NCI-H748 (cell line): ENCODE results near the gene ARMC7.

ENCODE experiments used
- DNase-seq: peaks from one replicate; lab custom pipeline; 2025; ENCODE audit not compliant: unreplicated experiment; lab: John Stamatoyannopoulos, UW

Gene ARMC7

DNA sequence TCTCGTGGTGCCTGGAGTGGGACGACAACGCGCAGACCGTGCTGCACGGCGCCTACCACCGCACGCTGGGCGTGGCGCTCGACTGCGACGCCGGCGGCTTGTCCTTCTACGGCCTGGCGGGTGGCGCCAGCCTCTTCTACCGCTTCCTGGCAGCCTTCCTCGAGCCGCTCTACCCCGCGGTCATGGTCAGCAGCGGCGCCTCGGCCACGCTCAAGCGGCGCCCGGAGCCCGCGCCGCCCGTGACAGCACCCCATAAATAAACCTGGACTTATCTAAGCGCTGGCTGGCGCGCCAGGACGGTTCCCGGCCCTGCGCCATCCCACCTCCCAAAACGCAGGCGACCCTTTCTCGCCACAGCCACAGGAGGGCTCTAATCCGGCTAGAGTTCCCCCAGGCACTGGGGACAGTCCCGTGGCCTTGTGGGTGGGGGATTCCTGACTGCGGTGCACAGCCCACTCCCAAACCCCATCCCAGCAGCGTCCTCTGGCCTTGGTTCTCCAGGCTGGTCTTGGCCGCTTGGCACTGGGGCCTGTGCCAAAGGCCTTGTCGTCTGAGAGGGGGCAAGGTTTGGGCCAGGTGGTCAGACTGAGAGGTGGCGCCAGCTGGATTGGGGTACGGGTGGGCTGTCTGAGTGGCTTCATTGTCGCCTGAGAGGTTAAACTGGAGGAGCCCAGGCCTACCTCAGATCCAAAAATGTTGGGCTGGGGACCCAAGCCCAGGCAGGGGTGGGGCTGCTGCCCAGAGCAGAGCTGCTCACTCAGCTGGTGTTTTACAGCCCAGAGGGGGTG is 32.1 kb upstream of the ARMC7 start:
- no peak for DNase-seq

DNA sequence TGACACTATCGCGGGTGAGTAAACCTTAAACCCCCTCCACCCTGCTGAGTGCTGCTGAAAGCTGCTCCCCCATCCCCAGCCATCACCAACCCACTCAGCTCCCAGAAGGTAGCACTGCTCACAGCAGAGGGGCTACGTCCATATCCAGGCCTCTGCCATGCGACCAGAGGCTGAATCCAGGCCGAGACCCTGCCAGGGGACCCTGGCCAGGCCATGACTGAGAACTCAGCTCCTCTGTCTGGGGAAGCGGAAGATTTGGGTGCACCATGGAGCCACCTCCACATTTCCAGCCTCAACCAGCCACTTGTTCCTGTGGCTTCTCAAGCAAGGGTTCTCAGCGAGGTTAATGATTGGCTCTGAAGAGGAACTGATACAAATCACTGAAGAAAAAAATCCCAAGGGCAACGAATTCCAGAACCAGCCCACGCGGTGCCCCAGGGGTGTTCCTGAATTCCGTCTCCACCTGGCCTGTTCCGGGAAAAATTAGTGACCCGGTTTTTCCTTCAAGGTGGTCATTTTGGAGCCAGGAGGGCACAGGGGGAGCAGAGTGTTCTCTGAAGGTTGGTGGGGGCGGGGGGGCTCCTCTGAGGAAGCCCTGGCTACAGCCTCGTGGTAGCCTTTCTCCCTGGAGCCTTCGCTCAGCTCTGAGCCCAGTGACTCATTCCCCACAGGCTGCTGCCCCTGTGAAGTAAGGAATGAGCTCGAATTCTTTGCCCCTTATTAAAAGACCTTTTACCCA is 31.3 kb upstream of the ARMC7 start:
- DNase-seq = no peak

DNA sequence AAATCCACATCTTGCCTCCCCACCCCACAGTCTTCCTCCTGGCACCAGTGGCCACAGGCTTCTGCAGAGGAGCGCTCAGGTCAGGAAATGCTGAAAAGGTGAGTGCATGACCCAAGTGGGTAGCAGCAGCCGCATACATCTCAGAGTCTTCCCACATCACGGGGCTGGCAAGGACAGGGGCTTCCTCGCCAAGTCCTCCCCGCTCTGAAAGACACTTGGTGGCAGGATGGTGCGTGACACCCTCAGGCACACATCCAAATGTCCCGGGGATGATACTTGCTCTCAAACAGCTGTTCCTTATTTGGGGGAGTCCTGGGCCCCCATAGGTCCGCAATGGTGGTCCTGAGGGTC is 30.8 kb upstream of the ARMC7 start:
- no peak for DNase-seq

DNA sequence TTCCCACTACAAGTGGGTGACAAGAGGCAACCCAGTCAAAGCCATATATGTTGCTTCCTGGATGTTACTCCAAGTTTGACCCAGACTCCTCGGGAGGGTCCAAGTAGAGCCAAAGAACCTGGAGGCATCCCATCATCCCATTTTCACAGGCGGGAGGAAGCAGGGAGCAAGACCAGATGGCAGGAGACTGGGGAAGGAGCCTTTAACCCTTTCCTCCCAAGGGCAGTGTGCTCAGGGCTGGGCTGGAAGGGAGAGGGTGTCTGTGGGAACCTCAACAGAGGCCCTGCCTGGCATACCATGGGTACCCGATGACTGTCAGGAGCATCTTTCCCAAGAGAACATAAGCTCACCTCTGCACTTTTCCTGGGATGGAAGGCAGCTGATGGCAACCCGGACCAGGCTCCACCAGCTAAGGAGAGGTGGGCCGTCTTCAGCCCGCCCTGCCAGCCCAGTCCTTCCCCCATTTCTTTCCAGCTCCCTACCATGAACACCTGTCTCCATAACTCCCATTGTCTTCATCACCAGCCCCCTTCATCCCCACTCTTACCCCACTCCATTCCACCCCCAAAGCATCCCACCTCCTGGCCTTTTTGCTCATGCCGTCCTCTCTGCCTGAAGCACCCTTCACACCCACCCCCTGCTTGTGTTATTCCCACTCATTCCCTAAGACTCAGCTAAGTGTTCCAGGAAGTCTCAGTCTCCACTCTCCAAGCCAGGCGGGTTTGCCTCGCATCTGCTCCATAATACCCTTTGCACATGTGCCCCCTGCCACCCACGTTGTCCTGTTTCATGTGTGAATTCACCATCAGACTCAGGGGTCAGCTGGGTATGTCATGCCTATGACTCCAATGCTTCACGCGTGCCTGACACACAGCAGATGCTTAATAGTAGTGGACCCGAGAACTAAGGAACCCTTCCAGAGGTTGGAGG is 27.9 kb upstream of the ARMC7 start:
- no peak for DNase-seq

DNA sequence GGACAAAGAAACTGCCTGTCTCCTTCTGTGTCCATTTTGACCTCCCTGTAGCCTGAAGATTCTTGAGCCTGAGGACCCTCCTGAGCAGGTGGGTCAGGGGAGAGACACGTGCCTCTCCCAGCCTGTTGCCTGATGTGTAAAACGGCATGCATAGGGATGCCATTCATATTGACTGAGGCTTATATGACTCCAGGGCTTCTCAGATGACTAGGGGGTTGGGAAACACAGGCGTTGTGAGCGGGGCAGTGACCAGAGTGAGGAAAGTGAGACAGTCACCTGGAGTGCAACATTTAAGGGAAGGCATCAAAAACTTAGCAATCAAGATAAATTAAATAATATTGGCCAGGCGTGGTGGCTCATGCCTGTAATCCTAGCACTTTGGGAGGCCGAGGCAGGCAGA is 27.1 kb upstream of the ARMC7 start:
- DNase-seq = no peak

DNA sequence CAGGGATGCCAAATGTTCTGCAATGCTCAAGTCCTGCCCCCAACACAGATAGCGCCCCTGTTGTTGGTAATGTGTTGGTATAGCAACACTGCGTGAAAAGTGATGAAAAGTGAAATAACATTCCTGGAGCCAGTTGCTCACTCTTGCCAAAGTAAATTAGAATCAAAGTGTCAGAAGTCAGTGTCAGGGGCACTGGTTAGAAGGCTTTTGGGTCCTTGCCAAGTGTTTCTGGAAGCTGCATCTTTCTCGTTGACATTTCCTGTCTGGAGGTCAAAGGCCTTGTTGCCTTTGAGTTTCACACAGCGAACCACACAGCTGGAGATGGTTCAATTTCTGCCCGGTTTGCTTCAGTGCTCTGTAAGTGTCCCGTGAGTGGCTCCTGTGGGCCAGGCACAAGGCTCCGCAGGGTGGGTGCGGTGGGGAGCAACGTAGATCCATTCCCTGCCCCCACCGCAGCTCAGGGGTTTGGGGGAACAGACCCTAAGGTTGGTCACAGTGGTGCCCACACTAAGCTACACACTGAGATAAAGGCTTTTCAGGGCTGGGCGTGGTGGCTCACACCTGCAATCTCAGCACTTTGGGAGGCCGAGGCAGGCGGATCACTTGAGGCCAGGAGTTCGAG is 25.6 kb upstream of the ARMC7 start:
- peak; percentile 24 for DNase-seq

GRCh38 chr17:75086496-75087181 is 23.1 kb upstream of the ARMC7 start:
- no peak for DNase-seq

DNA sequence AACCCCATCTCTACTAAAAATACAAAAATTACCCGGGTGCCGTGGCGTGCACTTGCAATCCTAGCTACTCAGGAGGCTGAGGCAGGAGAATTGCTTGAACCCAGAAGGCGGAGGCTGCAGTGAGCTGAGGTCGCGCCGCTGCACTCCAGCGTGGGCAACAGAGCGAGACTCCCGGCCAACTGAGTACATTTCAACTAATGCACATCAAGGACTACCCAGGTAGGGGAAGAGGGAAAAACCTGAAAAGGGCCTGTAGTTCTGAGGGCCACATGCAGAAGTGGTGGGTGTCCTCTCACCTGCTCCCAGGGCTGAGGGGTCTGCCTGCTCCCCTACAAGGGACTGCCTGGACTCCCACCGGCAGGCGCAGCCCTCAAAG is 22.6 kb upstream of the ARMC7 start:
- DNase-seq = no peak

DNA sequence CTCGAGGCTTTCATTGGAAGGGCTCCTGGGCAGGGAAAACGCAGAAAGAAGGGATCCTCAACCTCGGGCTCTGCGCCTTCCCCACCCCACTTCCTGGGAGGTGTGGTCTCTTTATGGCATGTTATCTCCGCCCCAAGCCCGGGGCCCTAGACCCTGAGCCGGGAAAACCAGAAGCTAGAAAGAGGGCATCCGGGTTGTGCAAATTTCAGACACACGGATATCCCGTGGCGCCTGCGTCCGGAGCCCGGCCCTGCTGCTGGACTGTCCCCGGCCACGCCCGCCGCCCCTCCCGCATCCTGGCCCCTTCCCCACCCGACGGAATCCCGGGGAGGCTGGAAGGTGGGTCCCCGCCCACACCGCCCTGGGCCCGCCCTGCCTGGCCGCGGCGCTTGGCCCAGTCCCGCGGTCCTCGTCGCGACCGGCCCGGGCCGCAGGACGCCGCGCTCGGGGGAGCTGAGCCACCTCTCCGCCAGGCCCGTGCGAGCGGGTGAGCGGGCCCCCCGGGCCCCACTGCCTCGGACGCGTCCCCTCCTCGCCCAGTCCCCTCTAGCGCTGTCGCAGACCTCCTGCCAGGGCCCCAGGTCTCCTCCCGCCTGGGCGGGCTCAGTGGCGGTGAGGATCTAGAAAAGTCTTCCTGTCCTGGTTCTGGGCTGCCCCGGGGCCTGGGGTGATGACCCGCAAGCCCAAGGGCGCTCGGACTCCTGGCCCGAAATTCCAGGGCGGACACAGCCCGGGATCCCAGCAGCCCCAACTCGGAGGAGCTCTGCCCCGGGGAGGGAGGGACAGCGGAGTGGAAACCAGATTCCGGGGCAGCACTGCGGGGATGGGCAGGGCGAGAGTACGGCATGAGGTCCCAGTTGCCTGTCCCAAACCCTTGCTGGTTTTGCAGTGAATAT is 22.0 kb upstream of the ARMC7 start, which contains the start of gene SLC16A5:
SLC16A5 (plus strand) TSS at position 397 of the 896 bp plus-strand sequence. CDS start 5,683 bp downstream, outside the sequence.
- DNase-seq = peak; percentile 35

- no peak for DNase-seq
Observed at GRCh38 chr17:75088465-75089417, 21.0 kb upstream of the ARMC7 start.

DNA sequence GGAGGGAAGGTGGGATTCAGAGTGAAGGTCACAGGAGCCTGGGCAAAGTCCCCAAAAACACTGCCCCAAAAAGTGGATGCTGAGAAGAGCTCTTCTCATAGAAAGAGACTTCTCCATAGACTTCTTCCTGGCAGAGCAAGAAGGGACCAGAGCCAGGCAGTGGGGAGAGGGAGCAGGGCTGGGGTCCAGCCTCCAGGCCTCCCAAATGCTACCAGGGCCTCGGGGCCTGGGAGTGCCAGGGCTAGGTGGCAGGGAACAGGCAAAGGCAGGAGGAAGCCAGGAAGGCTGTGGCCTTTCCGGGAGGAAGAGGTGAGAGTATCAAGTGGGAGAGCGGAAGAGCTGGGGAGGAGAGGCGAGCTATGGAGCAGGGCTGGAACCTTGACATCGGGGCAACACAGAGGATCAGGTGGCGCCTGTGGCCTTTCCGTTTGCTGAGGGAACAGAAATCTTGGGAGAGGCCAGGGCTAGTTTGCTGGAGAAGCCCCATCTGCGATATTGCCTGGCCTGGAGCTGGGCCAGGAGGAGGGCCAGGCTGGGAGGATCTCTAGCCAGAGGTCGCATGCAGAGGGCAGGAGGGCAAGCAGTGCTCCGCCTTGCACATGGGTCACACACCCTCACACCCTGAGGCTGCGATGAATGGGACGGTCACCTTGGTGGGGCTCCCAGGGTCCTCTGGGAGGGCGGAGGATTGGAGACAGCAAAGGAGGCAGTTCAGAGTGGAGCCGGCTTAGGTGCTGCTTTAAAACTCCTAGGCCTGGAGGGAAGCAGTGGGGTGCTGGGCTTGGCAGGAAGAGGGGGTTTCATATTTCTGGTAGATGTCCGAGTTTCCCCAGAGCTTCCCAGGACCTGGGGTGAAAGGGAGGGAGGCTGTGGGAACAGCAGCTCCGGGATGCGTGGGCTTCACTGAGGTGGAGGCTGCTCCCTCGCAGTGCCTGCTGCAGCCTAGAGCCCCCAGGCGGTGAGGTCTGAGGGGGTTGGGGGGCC is 18.6 kb upstream of the ARMC7 start:
- DNase-seq = no peak

GRCh38 chr17:75091855-75092327 is 17.9 kb upstream of the ARMC7 start:
- no peak for DNase-seq

DNA sequence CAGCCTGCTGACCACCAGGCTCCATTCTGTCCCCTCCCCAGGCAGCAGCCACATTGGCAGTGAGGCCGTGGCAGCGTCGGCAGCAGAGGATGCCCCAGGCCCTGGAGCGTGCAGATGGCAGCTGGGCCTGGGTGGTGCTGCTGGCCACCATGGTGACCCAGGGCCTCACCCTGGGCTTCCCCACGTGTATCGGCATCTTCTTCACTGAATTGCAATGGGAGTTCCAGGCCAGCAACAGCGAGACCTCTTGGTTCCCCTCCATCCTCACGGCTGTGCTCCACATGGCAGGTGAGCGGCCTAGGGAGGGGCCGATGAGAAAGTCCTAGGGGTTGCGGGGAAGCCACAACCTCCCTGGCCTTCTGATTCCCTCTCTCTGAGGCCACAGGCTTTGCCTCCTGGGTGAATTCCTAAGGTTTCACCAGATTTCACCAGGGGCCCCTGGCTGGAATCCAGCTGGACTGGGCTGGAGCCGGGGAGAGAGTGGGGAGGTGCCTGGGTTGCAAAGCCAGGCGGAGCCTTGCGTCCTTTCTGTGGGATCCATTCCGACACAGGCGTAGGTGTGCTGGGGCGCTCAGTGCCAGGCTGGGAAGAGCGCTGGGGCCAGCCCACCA is 16.1 kb upstream of the ARMC7 start:
- no peak for DNase-seq

DNA sequence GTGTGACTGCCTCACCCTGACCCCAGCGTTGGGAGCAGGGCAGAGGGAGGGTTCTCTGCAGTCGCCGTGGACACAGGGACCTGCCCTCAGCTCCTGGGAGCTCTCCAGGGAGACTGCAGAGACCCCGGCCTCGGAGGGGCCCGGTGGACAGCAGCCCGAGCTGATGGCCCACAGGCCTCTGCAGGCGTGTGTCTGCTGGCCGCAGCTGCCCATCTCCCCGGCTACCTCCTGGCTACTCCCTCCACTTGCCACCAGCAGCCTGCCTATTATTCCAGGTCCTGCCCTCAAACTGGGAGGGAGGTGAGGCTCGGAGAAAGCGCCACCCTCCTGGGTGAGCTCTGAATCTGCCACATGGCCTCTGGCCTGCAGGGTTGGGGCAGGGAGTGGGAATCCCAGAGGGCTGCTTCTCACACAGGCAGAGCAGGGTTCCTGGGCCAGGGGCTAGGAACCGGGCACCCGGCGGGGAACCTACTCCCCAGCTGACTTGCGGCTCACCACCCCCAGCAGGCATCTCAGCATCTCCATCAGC is 14.8 kb upstream of the ARMC7 start:
- DNase-seq = no peak

GRCh38 chr17:75096082-75096625 is 13.6 kb upstream of the ARMC7 start:
- no peak for DNase-seq

GRCh38 chr17:75097865-75098264 is 11.9 kb upstream of the ARMC7 start:
- no peak for DNase-seq
